Suprapubic skin (tissue), 4 donors: ENCODE results near the gene MFN2. TPM values are rescaled to one million over a fixed set of nuclear protein-coding genes. Genes with fewer than 3 reads are reported as not detected.

Source experiments
- DNase-seq, 2 donors: peaks; one replicate each; pipeline ENCODE4 v3.0.0-alpha.2; 2019; ENCODE audit warnings: low spot score in 2 of 2
- H3K27ac ChIP-seq: fragments of 200-600 bp; sonication (generic); one replicate; pipeline ENCODE4 v1.5.1; 2019
- H3K27me3 ChIP-seq: fragments of 200-600 bp; sonication (generic); one replicate; pipeline ENCODE4 v1.5.1; 2019
- H3K36me3 ChIP-seq: fragments of 200-600 bp; sonication (generic); one replicate; pipeline ENCODE4 v1.5.1; 2019
- H3K4me1 ChIP-seq: fragments of 200-600 bp; sonication (generic); one replicate; pipeline ENCODE4 v1.5.1; 2019
- H3K4me3 ChIP-seq: fragments of 200-600 bp; sonication (generic); one replicate; pipeline ENCODE4 v1.5.1; 2019; ENCODE audit warnings: mild to moderate bottlenecking
- H3K9me3 ChIP-seq: fragments of 200-600 bp; sonication (generic); one replicate; pipeline ENCODE4 v1.5.1; 2019
- EP300 ChIP-seq: sonication (generic); formaldehyde crosslinking; IDR thresholded peaks from one replicate; pipeline ENCODE4 v1.6.1; 2017; ENCODE audit warnings: antibody characterized with exemption
- POLR2A ChIP-seq, 2 donors: fragments of 450-650 bp; IDR thresholded peaks; one replicate each; pipeline ENCODE4 v1.6.1; 2017; ENCODE audit warnings: antibody characterized with exemption in 2 of 2, mild to moderate bottlenecking in 2 of 2, moderate library complexity in 2 of 2
- POLR2AphosphoS5 ChIP-seq, 3 donors: sonication (generic); formaldehyde crosslinking; IDR thresholded peaks; one replicate each; pipeline ENCODE4 v1.6.1; 2017; ENCODE audit warnings: antibody characterized with exemption in 3 of 3
- WGBS: methylation state at CpG from one replicate; pipeline ENCODE4 v1.1.5; 2018; 5-methylcytosine and 5-hydroxymethylcytosine counted together
- total RNA-seq, 4 donors: library from RNA; depleted of rRNA; stranded (reverse); fragments of >200 nt; gene quantifications; one replicate each; pipeline ENCODE4 v1.1.0, GENCODE V29; 2016
- TF ChIP-seq, protein P1 (sequence below), 2 donors: fragments of 200-600 bp in 1 of 2; fragments of 450-650 bp in 1 of 2; sonication (generic) in 1 of 2; IDR thresholded peaks; one replicate each; pipeline ENCODE4 v1.5.1; 2016 to 2019; ENCODE audit warnings: antibody characterized with exemption in 2 of 2, mild to moderate bottlenecking in 1 of 2, moderate library complexity in 1 of 2

MFN2 gene
- total RNA-seq, 4 donors from 2014 or later, result 106 to 146 (median 124) TPM

DNA sequence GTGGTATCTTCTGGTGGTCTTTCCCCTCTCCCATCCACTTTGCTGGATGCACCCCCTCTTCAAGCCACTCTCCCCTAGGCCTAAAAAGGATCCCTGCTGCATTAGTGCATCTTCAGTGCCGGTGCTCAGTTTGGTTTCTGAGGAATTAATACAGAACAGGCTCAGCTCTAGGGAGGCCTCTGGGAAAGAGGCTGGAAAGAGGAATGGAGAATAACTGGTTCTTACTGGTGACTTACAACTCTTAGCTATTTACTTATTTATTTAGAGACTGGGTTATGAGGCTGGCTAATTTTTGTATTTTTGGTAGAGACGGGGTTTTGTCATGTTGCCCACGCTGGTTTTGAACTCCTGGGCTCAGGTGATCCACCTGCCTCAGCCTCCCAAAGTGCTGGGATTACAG is 19.0 kb downstream of the MFN2 start:
- no peak for TF ChIP-seq EP300
- TF ChIP-seq, protein P1, sequence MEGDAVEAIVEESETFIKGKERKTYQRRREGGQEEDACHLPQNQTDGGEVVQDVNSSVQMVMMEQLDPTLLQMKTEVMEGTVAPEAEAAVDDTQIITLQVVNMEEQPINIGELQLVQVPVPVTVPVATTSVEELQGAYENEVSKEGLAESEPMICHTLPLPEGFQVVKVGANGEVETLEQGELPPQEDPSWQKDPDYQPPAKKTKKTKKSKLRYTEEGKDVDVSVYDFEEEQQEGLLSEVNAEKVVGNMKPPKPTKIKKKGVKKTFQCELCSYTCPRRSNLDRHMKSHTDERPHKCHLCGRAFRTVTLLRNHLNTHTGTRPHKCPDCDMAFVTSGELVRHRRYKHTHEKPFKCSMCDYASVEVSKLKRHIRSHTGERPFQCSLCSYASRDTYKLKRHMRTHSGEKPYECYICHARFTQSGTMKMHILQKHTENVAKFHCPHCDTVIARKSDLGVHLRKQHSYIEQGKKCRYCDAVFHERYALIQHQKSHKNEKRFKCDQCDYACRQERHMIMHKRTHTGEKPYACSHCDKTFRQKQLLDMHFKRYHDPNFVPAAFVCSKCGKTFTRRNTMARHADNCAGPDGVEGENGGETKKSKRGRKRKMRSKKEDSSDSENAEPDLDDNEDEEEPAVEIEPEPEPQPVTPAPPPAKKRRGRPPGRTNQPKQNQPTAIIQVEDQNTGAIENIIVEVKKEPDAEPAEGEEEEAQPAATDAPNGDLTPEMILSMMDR (IDR thresholded peaks at IDR 0.05), result no peak
- TF ChIP-seq POLR2A (IDR thresholded peaks at IDR 0.05), result no peak
- no peak for TF ChIP-seq POLR2AphosphoS5 (IDR thresholded peaks at IDR 0.05)
- Histone ChIP-seq H3K27me3 (no peaks in the 10 kb centered on the region), H3K27ac (no peak overlapping the region), H3K9me3 (no peaks in the 10 kb centered on the region), H3K36me3 (peaks cover 100% of the 10 kb centered on the region), H3K4me3 (no peak overlapping the region), H3K4me1 (no peaks in the 10 kb centered on the region)
- DNase-seq, result no peak
- 81% methylated on average over 3 of the region's 3 CpGs for WGBS

DNA sequence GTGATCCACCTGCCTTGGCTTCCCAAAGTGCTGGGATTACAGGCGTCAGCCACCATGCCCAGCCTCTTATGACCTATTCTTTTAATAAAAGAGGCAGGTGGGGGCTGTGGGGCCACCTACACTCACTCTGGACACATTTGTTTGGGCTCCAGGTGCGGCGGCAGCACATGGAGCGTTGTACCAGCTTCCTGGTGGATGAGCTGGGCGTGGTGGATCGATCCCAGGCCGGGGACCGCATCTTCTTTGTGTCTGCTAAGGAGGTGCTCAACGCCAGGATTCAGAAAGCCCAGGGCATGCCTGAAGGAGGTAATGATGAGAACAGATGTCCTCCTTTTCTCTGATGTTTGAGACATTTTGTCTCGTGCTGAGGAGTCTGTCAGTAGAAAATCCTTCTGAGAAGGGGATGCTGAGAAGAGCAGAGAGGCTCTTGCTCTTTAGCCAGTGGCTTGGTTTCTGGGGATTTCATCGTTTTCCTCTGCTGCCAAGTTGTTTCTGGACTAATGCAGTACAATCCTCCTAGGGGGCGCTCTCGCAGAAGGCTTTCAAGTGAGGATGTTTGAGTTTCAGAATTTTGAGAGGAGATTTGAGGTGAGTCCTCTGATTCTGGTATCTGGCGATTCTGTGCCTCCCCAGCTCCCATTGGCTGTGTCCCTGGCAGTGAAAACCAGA is 21.1 kb downstream of the MFN2 start:
- H3K9me3 ChIP-seq, result no peaks in the 10 kb centered on the region
- no peak for DNase-seq
- H3K27ac ChIP-seq, result no peak overlapping the region
- H3K27me3 ChIP-seq, result no peaks in the 10 kb centered on the region
- WGBS, result 88% methylated on average over 13 of the region's 14 CpGs
- TF ChIP-seq POLR2A (IDR thresholded peaks at IDR 0.05), result no peak
- TF ChIP-seq, protein P1 (IDR thresholded peaks at IDR 0.05), result peak in 1 of 2 donors; percentile 18
- no peak for TF ChIP-seq EP300
- H3K36me3 ChIP-seq, result peaks cover 100% of the 10 kb centered on the region
- no peak overlapping the region for H3K4me3 ChIP-seq
- no peaks in the 10 kb centered on the region for H3K4me1 ChIP-seq

DNA sequence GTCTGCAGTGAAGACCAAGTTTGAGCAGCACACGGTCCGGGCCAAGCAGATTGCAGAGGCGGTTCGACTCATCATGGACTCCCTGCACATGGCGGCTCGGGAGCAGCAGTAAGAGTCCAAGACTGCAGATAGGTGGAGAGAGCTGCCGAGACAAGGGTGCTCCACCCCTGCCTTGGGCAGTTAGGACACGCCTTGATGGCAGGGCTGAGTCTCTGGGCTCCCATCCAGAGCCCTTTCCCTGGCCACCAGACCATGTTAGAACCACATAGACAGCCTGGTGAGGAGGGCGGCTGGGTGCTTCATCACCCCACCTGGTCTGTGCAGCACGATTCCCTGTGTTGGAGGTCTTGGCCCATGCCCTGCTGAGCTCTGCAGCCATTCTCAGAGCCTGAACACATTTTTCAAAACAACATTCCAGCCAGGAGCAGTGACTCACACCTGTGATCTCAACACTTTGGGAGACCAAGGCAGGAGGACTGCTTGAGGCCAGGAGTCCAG is 21.8 kb downstream of the MFN2 start:
- Histone ChIP-seq H3K27ac (no peak overlapping the region), H3K9me3 (no peaks in the 10 kb centered on the region), H3K4me3 (no peak overlapping the region), H3K4me1 (no peaks in the 10 kb centered on the region), H3K27me3 (no peaks in the 10 kb centered on the region), H3K36me3 (peaks cover 100% of the 10 kb centered on the region)
- no peak for DNase-seq
- TF ChIP-seq, protein P1 (IDR thresholded peaks at IDR 0.05), result no peak
- TF ChIP-seq POLR2A (IDR thresholded peaks at IDR 0.05) (no peak), EP300 (no peak), POLR2AphosphoS5 (IDR thresholded peaks at IDR 0.05) (no peak)
- 30% methylated on average over 2 of the region's 10 CpGs for WGBS

DNA sequence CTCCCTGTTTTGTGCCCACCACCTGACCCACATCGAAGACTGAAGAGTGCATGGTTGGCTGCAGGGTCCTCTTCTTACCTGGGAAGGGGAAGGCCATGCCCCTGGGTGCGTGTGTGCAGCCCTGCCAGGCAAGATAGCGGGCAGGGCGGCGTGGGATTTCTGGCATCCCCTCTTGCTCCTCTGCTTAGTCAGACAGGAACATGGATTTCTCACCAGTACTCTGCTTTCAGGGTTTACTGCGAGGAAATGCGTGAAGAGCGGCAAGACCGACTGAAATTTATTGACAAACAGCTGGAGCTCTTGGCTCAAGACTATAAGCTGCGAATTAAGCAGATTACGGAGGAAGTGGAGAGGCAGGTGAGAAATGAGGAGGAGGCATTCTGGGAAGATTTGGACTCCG is 23.5 kb downstream of the MFN2 start:
- Histone ChIP-seq H3K4me1 (no peaks in the 10 kb centered on the region), H3K36me3 (peaks cover 98% of the 10 kb centered on the region), H3K27ac (no peak overlapping the region), H3K27me3 (no peaks in the 10 kb centered on the region), H3K9me3 (no peaks in the 10 kb centered on the region), H3K4me3 (no peak overlapping the region)
- DNase-seq, result no peak
- WGBS, result 94% methylated on average over 12 of the region's 12 CpGs
- TF ChIP-seq, protein P1 (IDR thresholded peaks at IDR 0.05), result no peak
- TF ChIP-seq POLR2AphosphoS5 (IDR thresholded peaks at IDR 0.05) (no peak), EP300 (no peak), POLR2A (IDR thresholded peaks at IDR 0.05) (no peak)

DNA sequence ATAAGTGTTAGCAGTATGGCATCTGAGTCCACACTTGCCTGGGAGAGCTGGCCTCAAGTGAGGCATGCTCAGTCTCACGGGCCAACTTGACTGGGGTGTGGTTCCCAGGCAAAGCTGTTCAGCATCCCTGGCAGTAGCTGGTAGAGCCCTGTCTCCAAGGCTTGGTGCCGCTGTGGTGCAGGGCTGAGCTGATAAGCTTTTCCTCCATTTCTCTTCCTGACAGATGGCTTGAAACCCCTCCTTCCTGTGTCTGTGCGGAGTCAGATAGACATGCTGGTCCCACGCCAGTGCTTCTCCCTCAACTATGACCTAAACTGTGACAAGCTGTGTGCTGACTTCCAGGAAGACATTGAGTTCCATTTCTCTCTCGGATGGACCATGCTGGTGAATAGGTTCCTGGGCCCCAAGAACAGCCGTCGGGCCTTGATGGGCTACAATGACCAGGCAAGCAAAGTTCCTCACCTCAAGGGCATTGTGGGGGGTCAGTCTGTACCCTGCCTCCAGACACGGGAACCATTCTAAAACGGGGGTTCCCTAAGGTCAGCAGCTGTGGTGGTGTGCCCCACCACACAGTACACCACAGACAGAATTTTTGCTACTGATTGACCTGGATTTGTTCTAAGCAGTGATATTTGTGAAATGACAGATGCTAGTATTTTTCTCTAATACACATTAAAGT is 25.4 kb downstream of the MFN2 start:
- Histone ChIP-seq H3K4me3 (no peak overlapping the region), H3K27me3 (no peaks in the 10 kb centered on the region), H3K27ac (no peak overlapping the region), H3K36me3 (peaks cover 98% of the 10 kb centered on the region), H3K9me3 (no peaks in the 10 kb centered on the region), H3K4me1 (no peaks in the 10 kb centered on the region)
- DNase-seq, result no peak
- TF ChIP-seq EP300 (no peak), POLR2AphosphoS5 (IDR thresholded peaks at IDR 0.05) (no peak), POLR2A (IDR thresholded peaks at IDR 0.05) (no peak)
- TF ChIP-seq, protein P1 (IDR thresholded peaks at IDR 0.05), result no peak
- WGBS, result 89% methylated on average over 8 of the region's 9 CpGs
